ENCODE measurements around the gene CDCP2. TPM values are rescaled to one million over a fixed set of nuclear protein-coding genes. Genes with fewer than 3 reads are reported as not detected.

CDCP2 gene
- total and polyA plus RNA-seq, 3 experiments from 2014 or later = not detected

- Histone ChIP-seq H3K27me3 (ENCODE audit: insufficient read depth, low read length, poor library complexity, severe bottlenecking) (no peaks in the 10 kb centered on the region), H3K36me3 (ENCODE audit: insufficient read depth, low read length) (no peaks in the 10 kb centered on the region), H3K4me1 (ENCODE audit: insufficient read depth, low read length) (no peaks in the 10 kb centered on the region), H3K4me3 (ENCODE audit: low read length) (no peak overlapping the region), H3K9me3 (ENCODE audit: low read length) (no peaks in the 10 kb centered on the region), H3K27ac (ENCODE audit: low read depth, low read length) (no peak overlapping the region)
- Mint-ChIP-seq H3K9me3 (no peaks in the 10 kb centered on the region), H3K36me3 (no peaks in the 10 kb centered on the region), H3K27me3 (no peaks in the 10 kb centered on the region), H3K4me1 (no peaks in the 10 kb centered on the region), H3K27ac (no peak overlapping the region), H3K4me3 (no peak overlapping the region)
- ChIA-PET CTCF (no interaction called here), POLR2A (no interaction called here)
- DNase-seq = peak in 1 of 5 donors; percentile 17
Observed at GRCh38 chr1:54165146-54165545, 12.3 kb upstream of the CDCP2 start.

GRCh38 chr1:54163573-54163972 is 10.8 kb upstream of the CDCP2 start:
- no peak for DNase-seq
- H3K27me3 ChIP-seq (ENCODE audit: insufficient read depth, low read length, poor library complexity, severe bottlenecking) = no peaks in the 10 kb centered on the region
- H3K27me3 Mint-ChIP-seq = no peaks in the 10 kb centered on the region
- H3K9me3 ChIP-seq (ENCODE audit: low read length) = no peaks in the 10 kb centered on the region
- ChIA-PET POLR2A (no interaction called here), CTCF (no interaction called here)
- H3K4me1 Mint-ChIP-seq = no peaks in the 10 kb centered on the region
- no peak overlapping the region for H3K27ac Mint-ChIP-seq
- H3K4me3 Mint-ChIP-seq = no peak overlapping the region
- H3K27ac ChIP-seq (ENCODE audit: low read depth, low read length) = no peak overlapping the region
- no peaks in the 10 kb centered on the region for H3K9me3 Mint-ChIP-seq
- no peak overlapping the region for H3K4me3 ChIP-seq (ENCODE audit: low read length)
- H3K36me3 Mint-ChIP-seq = no peaks in the 10 kb centered on the region
- no peaks in the 10 kb centered on the region for H3K36me3 ChIP-seq (ENCODE audit: insufficient read depth, low read length)
- H3K4me1 ChIP-seq (ENCODE audit: insufficient read depth, low read length) = no peaks in the 10 kb centered on the region

GRCh38 chr1:54163051-54163450 is 10.3 kb upstream of the CDCP2 start:
- no peaks in the 10 kb centered on the region for H3K27me3 Mint-ChIP-seq
- Histone ChIP-seq H3K36me3 (ENCODE audit: insufficient read depth, low read length) (no peaks in the 10 kb centered on the region), H3K27ac (ENCODE audit: low read depth, low read length) (no peak overlapping the region), H3K9me3 (ENCODE audit: low read length) (no peaks in the 10 kb centered on the region), H3K4me3 (ENCODE audit: low read length) (no peak overlapping the region), H3K4me1 (ENCODE audit: insufficient read depth, low read length) (no peaks in the 10 kb centered on the region), H3K27me3 (ENCODE audit: insufficient read depth, low read length, poor library complexity, severe bottlenecking) (no peaks in the 10 kb centered on the region)
- ChIA-PET CTCF (no interaction called here), POLR2A (no interaction called here)
- peak overlapping the region in 1 of 8 donors; percentile 9 for H3K27ac Mint-ChIP-seq
- H3K4me1 Mint-ChIP-seq = no peaks in the 10 kb centered on the region
- no peaks in the 10 kb centered on the region for H3K36me3 Mint-ChIP-seq
- H3K4me3 Mint-ChIP-seq = no peak overlapping the region
- DNase-seq = peak in 1 of 5 donors; percentile 0
- no peaks in the 10 kb centered on the region for H3K9me3 Mint-ChIP-seq

- H3K9me3 Mint-ChIP-seq = no peaks in the 10 kb centered on the region
- no peaks in the 10 kb centered on the region for H3K9me3 ChIP-seq (ENCODE audit: low read length)
- H3K4me1 Mint-ChIP-seq = no peaks in the 10 kb centered on the region
- no peaks in the 10 kb centered on the region for H3K36me3 ChIP-seq (ENCODE audit: insufficient read depth, low read length)
- no peak overlapping the region for H3K27ac Mint-ChIP-seq
- no peak overlapping the region for H3K27ac ChIP-seq (ENCODE audit: low read depth, low read length)
- no peak overlapping the region for H3K4me3 ChIP-seq (ENCODE audit: low read length)
- POLR2A ChIA-PET = no interaction called here
- CTCF ChIA-PET = no interaction called here
- no peaks in the 10 kb centered on the region for H3K27me3 ChIP-seq (ENCODE audit: insufficient read depth, low read length, poor library complexity, severe bottlenecking)
- no peaks in the 10 kb centered on the region for H3K4me1 ChIP-seq (ENCODE audit: insufficient read depth, low read length)
- no peaks in the 10 kb centered on the region for H3K36me3 Mint-ChIP-seq
- H3K4me3 Mint-ChIP-seq = no peak overlapping the region
- H3K27me3 Mint-ChIP-seq = no peaks in the 10 kb centered on the region
- peak in 1 of 5 donors; percentile 4 for DNase-seq
Observed at GRCh38 chr1:54161495-54162168, 8.8 kb upstream of the CDCP2 start.

- Mint-ChIP-seq H3K27ac (no peak overlapping the region), H3K36me3 (no peaks in the 10 kb centered on the region), H3K9me3 (no peaks in the 10 kb centered on the region), H3K4me3 (no peak overlapping the region), H3K4me1 (no peaks in the 10 kb centered on the region), H3K27me3 (peaks cover 0 to 4% of the 10 kb centered on the region in 2 donors)
- Histone ChIP-seq H3K27ac (ENCODE audit: low read depth, low read length) (no peak overlapping the region), H3K9me3 (ENCODE audit: low read length) (no peaks in the 10 kb centered on the region), H3K4me3 (ENCODE audit: low read length) (no peak overlapping the region), H3K36me3 (ENCODE audit: insufficient read depth, low read length) (no peaks in the 10 kb centered on the region), H3K4me1 (ENCODE audit: insufficient read depth, low read length) (no peaks in the 10 kb centered on the region), H3K27me3 (ENCODE audit: insufficient read depth, low read length, poor library complexity, severe bottlenecking) (no peaks in the 10 kb centered on the region)
- peak in 1 of 5 donors; percentile 5 for DNase-seq
- ChIA-PET POLR2A (no interaction called here), CTCF (no interaction called here)
Observed at GRCh38 chr1:54160351-54160750, 7.6 kb upstream of the CDCP2 start.

- CTCF ChIA-PET = no interaction called here
Observed at GRCh38 chr1:54159733-54160316, 7.0 kb upstream of the CDCP2 start.

GRCh38 chr1:54158071-54158470 is 5.3 kb upstream of the CDCP2 start:
- H3K27me3 ChIP-seq (ENCODE audit: insufficient read depth, low read length, poor library complexity, severe bottlenecking) = no peaks in the 10 kb centered on the region
- Mint-ChIP-seq H3K4me1 (no peaks in the 10 kb centered on the region), H3K9me3 (no peaks in the 10 kb centered on the region), H3K4me3 (no peak overlapping the region), H3K27ac (no peak overlapping the region), H3K27me3 (peaks cover 0 to 5% of the 10 kb centered on the region in 2 donors), H3K36me3 (no peaks in the 10 kb centered on the region)
- ChIA-PET POLR2A (no interaction called here), CTCF (no interaction called here)
- no peaks in the 10 kb centered on the region for H3K36me3 ChIP-seq (ENCODE audit: insufficient read depth, low read length)
- H3K9me3 ChIP-seq (ENCODE audit: low read length) = no peaks in the 10 kb centered on the region
- peak in 1 of 5 donors; percentile 2 for DNase-seq
- no peak overlapping the region for H3K4me3 ChIP-seq (ENCODE audit: low read length)
- no peaks in the 10 kb centered on the region for H3K4me1 ChIP-seq (ENCODE audit: insufficient read depth, low read length)
- H3K27ac ChIP-seq (ENCODE audit: low read depth, low read length) = no peak overlapping the region

More at GRCh38 chr1:54159733-54160316, 7.0 kb upstream of the CDCP2 start:
- POLR2A ChIA-PET = no interaction called here
- DNase-seq = peak in 1 of 5 donors; percentile 1
- H3K4me1 ChIP-seq (ENCODE audit: insufficient read depth, low read length) = no peaks in the 10 kb centered on the region
- H3K27ac Mint-ChIP-seq = no peak overlapping the region
- no peak overlapping the region for H3K27ac ChIP-seq (ENCODE audit: low read depth, low read length)
- H3K27me3 ChIP-seq (ENCODE audit: insufficient read depth, low read length, poor library complexity, severe bottlenecking) = no peaks in the 10 kb centered on the region
- no peak overlapping the region for H3K4me3 Mint-ChIP-seq
- H3K4me1 Mint-ChIP-seq = no peaks in the 10 kb centered on the region
- H3K36me3 ChIP-seq (ENCODE audit: insufficient read depth, low read length) = no peaks in the 10 kb centered on the region
- H3K36me3 Mint-ChIP-seq = no peaks in the 10 kb centered on the region
- no peaks in the 10 kb centered on the region for H3K9me3 Mint-ChIP-seq
- no peak overlapping the region for H3K4me3 ChIP-seq (ENCODE audit: low read length)
- H3K27me3 Mint-ChIP-seq = peaks cover 0 to 4% of the 10 kb centered on the region in 2 donors
- H3K9me3 ChIP-seq (ENCODE audit: low read length) = no peaks in the 10 kb centered on the region

GRCh38 chr1:54157401-54157800 is 4.6 kb upstream of the CDCP2 start:
- peaks cover 0 to 5% of the 10 kb centered on the region in 2 donors for H3K27me3 Mint-ChIP-seq
- H3K9me3 ChIP-seq (ENCODE audit: low read length) = no peaks in the 10 kb centered on the region
- H3K36me3 ChIP-seq (ENCODE audit: insufficient read depth, low read length) = no peaks in the 10 kb centered on the region
- H3K4me1 ChIP-seq (ENCODE audit: insufficient read depth, low read length) = no peaks in the 10 kb centered on the region
- H3K27me3 ChIP-seq (ENCODE audit: insufficient read depth, low read length, poor library complexity, severe bottlenecking) = no peaks in the 10 kb centered on the region
- no peak overlapping the region for H3K4me3 ChIP-seq (ENCODE audit: low read length)
- H3K9me3 Mint-ChIP-seq = no peaks in the 10 kb centered on the region
- ChIA-PET CTCF (no interaction called here), POLR2A (no interaction called here)
- H3K4me1 Mint-ChIP-seq = no peaks in the 10 kb centered on the region
- no peaks in the 10 kb centered on the region for H3K36me3 Mint-ChIP-seq
- H3K27ac Mint-ChIP-seq = no peak overlapping the region
- DNase-seq = peak in 1 of 5 donors; percentile 33
- no peak overlapping the region for H3K27ac ChIP-seq (ENCODE audit: low read depth, low read length)
- H3K4me3 Mint-ChIP-seq = no peak overlapping the region

Measured in CD8-positive, alpha-beta memory T cell (primary cell).